RWPE2 (cell line): ENCODE data around the gene EVL.
A peak's percentile ranks its signal among the peaks of the same experiment; 100 is the strongest.
"Not testable (repeated sequence)": the region's sequence is repeated elsewhere in the genome, so short reads cannot be mapped to it uniquely, and the experiment has no call there.

ENCODE experiments used
- ATAC-seq: fragments of 200-7000 bp; cut with Tn5 transposase; 3 replicates; pipeline ENCODE4 v1.9.1; 2021; ENCODE audit warnings: low read depth
- DNase-seq: peaks from one replicate; pipeline ENCODE4 v3.0.0-alpha.2; 2020; ENCODE audit warnings: low spot score
- H3K27ac ChIP-seq: fragments of 450-650 bp; 2 replicates; pipeline ENCODE4 v1.5.1; 2017; ENCODE audit warnings: mild to moderate bottlenecking; ENCODE audit not compliant: poor library complexity, severe bottlenecking
- H3K27me3 ChIP-seq: fragments of 250-450 bp; sonication (Bioruptor Pico); 2 replicates; pipeline ENCODE4 v1.5.1; 2021; ENCODE audit warnings: mild to moderate bottlenecking, moderate library complexity; ENCODE audit not compliant: insufficient read depth, poor library complexity, severe bottlenecking
- H3K36me3 ChIP-seq: fragments of 250-450 bp; sonication (Bioruptor Pico); 2 replicates; pipeline ENCODE4 v1.5.1; 2020; ENCODE audit warnings: low read depth, mild to moderate bottlenecking, moderate library complexity
- H3K4me1 ChIP-seq: fragments of 250-450 bp; sonication (Bioruptor Pico); 2 replicates; pipeline ENCODE4 v1.5.1; 2021; ENCODE audit warnings: mild to moderate bottlenecking, moderate library complexity; ENCODE audit not compliant: insufficient read depth, poor library complexity, severe bottlenecking
- H3K4me3 ChIP-seq: fragments of 250-450 bp; sonication (Bioruptor Pico); 2 replicates; pipeline ENCODE4 v1.5.1; 2021; ENCODE audit warnings: mild to moderate bottlenecking, moderate library complexity; ENCODE audit not compliant: severe bottlenecking
- H3K9me3 ChIP-seq: fragments of 250-450 bp; sonication (Bioruptor Pico); 2 replicates; pipeline ENCODE4 v1.5.1; 2021; ENCODE audit warnings: mild to moderate bottlenecking, moderate library complexity; ENCODE audit not compliant: severe bottlenecking
- TF ChIP-seq, protein P1 (sequence below): fragments of 450-650 bp; IDR thresholded peaks from one replicate; pipeline ENCODE4 v1.5.1; 2017; ENCODE audit warnings: mild to moderate bottlenecking, moderate library complexity; ENCODE audit not compliant: poor library complexity, severe bottlenecking

The EVL gene

GRCh38 chr14:100028990-100029677, 36.1 kb upstream of the EVL start:
- Histone ChIP-seq H3K4me1 (peaks cover 47% of the 10 kb centered on the region), H3K9me3 (no peaks in the 10 kb centered on the region), H3K27me3 (no peaks in the 10 kb centered on the region), H3K4me3 (no peak overlapping the region), H3K36me3 (no peaks in the 10 kb centered on the region), H3K27ac (peak overlapping the region; percentile 99)
- TF ChIP-seq, protein P1, sequence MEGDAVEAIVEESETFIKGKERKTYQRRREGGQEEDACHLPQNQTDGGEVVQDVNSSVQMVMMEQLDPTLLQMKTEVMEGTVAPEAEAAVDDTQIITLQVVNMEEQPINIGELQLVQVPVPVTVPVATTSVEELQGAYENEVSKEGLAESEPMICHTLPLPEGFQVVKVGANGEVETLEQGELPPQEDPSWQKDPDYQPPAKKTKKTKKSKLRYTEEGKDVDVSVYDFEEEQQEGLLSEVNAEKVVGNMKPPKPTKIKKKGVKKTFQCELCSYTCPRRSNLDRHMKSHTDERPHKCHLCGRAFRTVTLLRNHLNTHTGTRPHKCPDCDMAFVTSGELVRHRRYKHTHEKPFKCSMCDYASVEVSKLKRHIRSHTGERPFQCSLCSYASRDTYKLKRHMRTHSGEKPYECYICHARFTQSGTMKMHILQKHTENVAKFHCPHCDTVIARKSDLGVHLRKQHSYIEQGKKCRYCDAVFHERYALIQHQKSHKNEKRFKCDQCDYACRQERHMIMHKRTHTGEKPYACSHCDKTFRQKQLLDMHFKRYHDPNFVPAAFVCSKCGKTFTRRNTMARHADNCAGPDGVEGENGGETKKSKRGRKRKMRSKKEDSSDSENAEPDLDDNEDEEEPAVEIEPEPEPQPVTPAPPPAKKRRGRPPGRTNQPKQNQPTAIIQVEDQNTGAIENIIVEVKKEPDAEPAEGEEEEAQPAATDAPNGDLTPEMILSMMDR, result peak; percentile 8
- DNase-seq (no peak), ATAC-seq (no peak)

DNA sequence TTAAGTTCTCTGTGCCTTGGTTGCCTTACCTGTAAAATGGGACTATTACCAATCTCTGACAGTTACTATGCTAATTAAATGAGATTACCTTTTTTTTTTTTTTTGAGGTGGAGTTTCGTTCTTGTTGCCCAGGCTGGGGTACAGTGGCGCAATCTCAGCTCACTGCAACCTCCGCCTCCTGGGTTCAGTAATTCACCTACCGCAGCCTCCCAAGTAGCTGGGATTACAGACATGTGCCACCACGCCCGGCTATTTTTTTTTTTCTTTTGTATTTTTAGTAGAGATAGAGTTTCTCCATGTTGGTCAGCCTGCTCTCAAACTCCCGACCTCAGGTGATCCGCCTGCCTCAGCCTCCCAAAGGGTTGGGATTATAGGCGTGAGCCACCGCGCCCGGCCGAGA, 35.2 kb upstream of the EVL start:
- ATAC-seq, H3K27me3 ChIP-seq, H3K9me3 ChIP-seq, H3K4me3 ChIP-seq, H3K36me3 ChIP-seq, DNase-seq: not testable (repeated sequence)
- Histone ChIP-seq H3K27ac (peak overlapping the region; percentile 99), H3K4me1 (peaks cover 47% of the 10 kb centered on the region)

GRCh38 chr14:100030452-100031153, 34.6 kb upstream of the EVL start:
- peaks cover 47% of the 10 kb centered on the region for H3K4me1 ChIP-seq

GRCh38 chr14:100031506-100032281, 33.5 kb upstream of the EVL start:
- TF ChIP-seq, protein P1, result peak; percentile 30
- no peaks in the 10 kb centered on the region for H3K27me3 ChIP-seq
- H3K27ac ChIP-seq, result peak overlapping the region; percentile 99
- DNase-seq, result peak; percentile 94
- peaks cover 47% of the 10 kb centered on the region for H3K4me1 ChIP-seq
- peak overlapping the region; percentile 25 for H3K4me3 ChIP-seq
- no peaks in the 10 kb centered on the region for H3K36me3 ChIP-seq
- H3K9me3 ChIP-seq, result no peaks in the 10 kb centered on the region
- peak; percentile 87 for ATAC-seq

More at GRCh38 chr14:100030452-100031153, 34.6 kb upstream of the EVL start:
- DNase-seq (no peak), ATAC-seq (peak; percentile 44)
- peak overlapping the region; percentile 99 for H3K27ac ChIP-seq
- H3K4me3 ChIP-seq, result no peak overlapping the region
- no peaks in the 10 kb centered on the region for H3K9me3 ChIP-seq
- H3K27me3 ChIP-seq, result no peaks in the 10 kb centered on the region
- TF ChIP-seq, protein P1, result no peak
- no peaks in the 10 kb centered on the region for H3K36me3 ChIP-seq

DNA sequence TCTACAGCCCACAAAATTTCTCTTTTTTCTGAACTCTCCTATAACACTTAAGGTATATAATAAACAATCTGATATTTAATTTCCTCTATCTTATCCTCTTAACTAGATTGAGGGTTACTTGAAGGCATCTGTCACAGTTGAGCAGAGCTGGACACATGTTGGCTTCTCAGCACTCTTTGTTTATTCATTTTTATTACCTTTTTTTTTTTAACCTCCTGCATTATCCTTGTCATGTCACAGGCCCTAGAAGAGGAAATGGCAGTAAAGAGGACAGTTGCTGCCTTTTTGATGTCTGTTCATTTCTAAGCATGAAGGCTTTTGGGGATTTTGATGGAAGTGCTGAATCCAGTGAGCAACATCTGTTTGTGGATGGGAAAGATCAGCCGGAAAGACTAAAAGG, 32.5 kb upstream of the EVL start:
- Histone ChIP-seq H3K4me3 (no peak overlapping the region), H3K27me3 (no peaks in the 10 kb centered on the region), H3K27ac (peak overlapping the region; percentile 99), H3K9me3 (no peaks in the 10 kb centered on the region), H3K4me1 (peaks cover 52% of the 10 kb centered on the region), H3K36me3 (no peaks in the 10 kb centered on the region)
- TF ChIP-seq, protein P1, result no peak
- no peak for ATAC-seq
- no peak for DNase-seq
